Measurements from ENCODE around the gene STX17.
"Not testable (repeated sequence)": the region's sequence is repeated elsewhere in the genome, so short reads cannot be mapped to it uniquely, and the experiment has no call there.

Gene STX17

GRCh38 chr9:99906403-99907207 lies at the start of gene STX17:
TSS of gene STX17 (plus strand) at chr9:99906654. CDS start at chr9:99915240, 8,586 bp downstream.
- peak; percentile 82 for DNase-seq

GRCh38 chr9:99857576-99857975 lies 48.9 kb upstream of the STX17 start:
- DNase-seq: not testable (repeated sequence)

DNA sequence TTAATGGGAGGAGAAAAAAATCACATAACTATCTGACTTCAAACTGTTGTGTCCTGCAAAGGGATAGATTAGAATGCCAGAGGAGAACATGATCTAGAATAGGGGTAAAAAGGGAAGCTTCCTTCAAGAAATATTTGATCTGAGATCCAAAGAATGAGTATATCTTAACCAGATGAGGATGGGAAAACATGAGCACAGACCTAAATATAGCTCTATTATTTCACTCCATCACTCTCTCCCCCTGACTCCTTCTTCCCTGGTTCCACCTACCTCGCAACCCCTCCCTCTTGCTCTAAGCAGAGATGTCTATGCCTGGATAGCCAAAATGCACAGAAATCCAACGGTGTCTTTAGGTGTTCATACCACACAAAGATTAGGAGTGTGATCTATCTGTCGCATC lies 48.4 kb upstream of the STX17 start:
- DNase-seq: no peak

DNA sequence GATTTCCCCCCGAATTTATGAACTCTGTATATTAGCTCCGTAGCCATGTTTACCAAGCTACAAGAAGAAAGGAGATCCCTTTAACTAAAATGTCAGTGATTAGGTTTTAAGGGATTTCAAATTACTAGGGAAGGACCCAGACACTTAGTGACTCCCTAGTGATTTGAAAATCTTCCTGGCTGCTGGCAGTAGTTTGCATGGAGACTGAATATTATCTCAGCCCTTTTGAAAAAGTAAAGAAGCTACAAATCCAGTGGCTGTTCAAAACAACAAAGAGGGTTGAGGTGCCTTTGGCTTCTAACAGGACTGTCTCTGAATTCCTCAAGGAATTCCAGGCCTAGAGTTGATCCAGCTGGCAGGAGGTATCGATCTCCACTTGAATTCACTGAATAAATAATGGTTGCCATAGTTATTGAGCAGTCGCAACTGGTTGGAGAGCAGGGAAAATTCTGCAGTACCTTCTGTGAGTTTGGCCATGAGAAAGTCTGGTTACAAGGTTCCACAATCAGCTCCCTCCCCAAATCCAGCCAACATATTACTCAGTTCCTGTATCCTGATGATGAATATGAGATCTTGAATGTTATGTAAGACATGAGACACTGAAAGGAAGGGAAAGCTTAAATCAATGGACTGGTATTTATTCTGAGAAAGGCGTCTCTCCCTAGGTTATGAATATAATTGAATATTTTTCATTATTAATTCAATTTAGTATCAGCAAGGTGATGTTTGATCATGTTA lies 47.0 kb upstream of the STX17 start:
- no peak for DNase-seq

DNA sequence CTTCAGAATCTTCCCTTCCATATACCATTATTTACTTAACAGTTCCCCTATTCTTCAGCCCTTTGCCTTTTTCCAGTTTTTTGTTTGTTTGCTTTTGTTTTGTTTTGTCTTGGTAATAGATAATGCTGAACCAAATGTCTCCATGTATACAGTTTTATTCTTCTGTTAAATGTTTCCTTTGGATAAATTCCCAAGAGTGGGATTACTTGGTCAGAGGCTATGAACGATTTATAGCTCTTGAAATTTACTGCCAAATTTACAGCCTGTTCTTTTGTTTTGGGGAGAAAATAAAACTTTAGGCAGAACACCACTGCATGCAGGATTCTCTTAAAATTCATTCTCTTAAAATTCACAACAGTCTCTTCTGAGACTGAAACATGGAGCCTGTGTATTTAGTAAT lies 46.2 kb upstream of the STX17 start:
- no peak for DNase-seq

GRCh38 chr9:99863955-99864354 lies 42.5 kb upstream of the STX17 start:
- DNase-seq: no peak

GRCh38 chr9:99866398-99866797 lies 40.1 kb upstream of the STX17 start:
- no peak for DNase-seq

DNA sequence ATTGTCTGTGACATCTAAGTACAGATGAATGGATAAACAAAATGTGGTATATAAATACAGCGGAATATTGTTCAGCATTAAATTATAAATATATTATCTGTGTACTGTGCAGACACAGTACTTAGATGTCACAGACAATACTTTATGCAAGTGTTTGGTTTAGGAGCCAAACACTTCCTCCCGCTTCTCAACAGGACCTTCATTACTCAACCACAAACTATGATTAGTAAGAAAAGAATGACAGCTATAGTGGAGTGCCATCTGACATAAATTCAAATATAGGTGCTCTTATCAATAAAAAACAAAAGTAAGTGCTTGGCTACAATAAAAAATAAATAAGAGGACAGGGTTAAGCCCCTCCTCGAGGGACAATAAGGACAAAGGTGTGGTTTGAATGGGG lies 38.9 kb upstream of the STX17 start:
- no peak for DNase-seq

DNA sequence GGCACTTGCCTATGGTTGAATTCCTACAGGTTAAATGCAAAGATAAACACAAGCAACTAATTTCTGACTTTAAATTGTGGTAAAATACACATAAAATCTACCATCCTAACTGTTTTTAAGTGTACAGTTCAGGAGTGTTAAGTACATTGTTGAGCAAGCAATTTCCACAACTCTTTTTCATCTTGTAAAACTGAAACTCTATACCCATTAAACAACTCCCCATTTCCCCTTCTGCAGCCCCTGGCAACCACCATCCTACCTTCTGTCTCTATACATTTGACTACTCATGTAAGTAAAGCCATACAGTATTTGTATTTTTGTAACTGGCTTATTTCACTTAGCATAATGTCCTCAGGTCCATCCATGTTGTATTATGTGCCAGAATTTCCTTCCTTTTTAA lies 38.5 kb upstream of the STX17 start:
- DNase-seq: no peak

DNA sequence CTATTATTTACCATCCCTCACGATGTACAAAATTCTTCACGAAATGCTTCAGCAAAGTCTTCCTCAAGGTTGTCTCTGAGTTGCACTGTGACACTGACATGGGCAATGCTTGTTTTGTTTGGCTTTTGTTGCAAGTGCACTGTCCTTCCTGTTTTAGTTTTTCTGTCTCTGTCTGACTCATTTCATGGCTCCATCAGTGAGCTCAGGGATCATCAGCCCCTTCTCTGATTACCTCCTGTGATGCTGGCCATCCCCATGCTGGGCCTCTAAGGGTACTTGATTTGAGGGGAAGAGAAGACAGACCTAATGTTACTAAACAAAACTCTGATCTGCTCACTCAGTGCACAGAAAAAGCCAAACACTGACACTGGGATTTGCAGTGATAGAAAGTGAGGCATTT lies 37.6 kb upstream of the STX17 start:
- no peak for DNase-seq

DNA sequence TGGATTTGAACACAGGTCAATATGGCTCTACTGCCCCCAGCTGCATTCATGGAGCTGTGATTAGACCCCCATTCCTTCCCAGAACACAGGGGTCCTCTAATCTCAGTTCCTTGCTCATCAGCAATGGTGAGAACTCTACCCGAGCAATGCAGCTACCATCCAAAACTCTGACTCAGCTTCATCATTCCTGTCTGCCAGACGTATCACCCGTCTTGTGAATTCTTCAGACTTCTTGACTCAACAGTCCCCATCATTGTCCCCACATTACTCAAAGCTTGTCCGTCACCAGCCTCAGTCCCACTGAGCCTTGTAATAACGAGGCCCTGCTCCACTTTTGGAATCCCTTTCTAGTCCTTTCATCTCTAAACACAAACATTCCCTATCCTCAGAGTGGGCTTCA lies 36.3 kb upstream of the STX17 start:
- DNase-seq: no peak

DNA sequence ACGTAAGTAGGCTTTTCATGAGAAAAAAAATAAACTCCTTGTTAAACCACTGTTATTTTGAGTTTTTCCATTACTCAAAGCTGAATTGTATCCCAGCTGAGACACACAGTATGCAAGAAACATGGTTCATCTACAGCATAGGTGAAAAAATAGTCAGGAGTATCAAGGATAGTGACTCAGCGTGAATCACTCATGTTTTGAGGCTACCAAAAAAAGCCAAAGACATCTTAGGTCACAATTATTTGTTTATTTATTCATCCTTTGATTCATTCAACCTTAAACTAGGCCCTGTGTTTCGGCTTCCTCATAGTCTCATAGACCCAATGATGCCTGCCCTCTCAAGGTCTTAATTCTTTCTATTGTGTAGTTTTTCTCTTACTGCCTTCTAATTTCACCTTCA lies 32.9 kb upstream of the STX17 start:
- DNase-seq: no peak

- DNase-seq: no peak
Measured at GRCh38 chr9:99873943-99874584, 32.4 kb upstream of the STX17 start.

DNA sequence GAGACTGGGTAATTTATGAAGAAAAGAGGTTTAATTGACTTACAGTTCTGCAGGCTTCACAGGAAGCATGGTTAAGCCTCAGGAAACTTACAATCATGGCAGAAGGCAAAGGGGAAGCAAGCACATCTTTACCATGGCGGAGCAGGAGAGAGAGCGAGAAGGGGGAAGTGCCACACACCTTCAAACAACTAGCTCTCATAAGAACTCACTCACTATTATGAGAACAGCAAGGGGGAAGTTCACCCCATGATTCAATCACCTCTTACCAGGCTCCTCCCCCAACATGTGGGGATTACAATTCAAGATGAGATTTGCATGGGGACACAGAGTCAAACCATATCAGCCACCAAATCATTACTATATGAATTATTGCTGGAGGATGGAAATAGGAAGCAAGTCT lies 30.3 kb upstream of the STX17 start:
- no peak for DNase-seq

DNA sequence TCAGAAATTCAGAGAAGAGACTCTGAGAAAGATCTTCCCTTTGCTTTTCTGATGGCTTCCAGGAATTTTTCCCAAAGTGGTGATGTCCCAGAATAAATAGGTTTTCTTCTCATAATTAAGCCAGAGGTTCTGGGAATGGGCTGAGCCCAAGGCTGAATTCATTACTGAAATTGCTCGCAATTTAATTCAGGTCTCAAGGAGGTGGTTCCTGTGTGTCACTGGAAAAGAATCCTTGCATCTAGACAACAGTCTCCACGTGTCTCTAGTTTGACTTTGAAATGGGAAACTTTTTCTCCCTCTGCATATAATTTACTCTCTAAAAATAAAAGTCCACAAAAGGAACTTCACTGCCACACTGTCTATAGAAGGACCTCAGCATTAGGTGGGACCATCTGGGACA lies 27.8 kb upstream of the STX17 start:
- DNase-seq: no peak

- no peak for DNase-seq
Measured at GRCh38 chr9:99881769-99882168, 24.7 kb upstream of the STX17 start.

GRCh38 chr9:99885747-99886146 lies 20.7 kb upstream of the STX17 start:
- DNase-seq: no peak

DNA sequence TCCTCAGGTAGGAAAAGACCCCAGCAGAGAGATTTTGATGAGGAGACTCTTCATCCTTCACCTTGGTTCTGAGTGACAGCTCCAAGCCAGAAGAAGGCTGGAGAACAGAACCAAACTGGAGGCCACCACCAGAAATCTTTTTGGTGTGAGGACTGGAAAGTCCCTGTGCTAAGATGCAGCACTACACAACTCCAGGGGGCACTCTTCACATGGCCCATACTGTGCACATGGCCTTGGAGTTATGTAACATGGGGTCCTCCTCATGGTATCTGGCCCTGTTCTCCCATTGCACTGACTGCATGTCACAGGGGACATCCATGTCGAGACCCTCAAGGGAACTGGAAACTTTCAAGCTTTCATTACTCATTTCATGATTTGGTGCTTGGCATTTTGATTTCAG lies 17.3 kb upstream of the STX17 start:
- no peak for DNase-seq

- DNase-seq: no peak
Measured at GRCh38 chr9:99894826-99895225, 11.6 kb upstream of the STX17 start.

GRCh38 chr9:99895510-99895909 lies 10.9 kb upstream of the STX17 start:
- DNase-seq: no peak

DNA sequence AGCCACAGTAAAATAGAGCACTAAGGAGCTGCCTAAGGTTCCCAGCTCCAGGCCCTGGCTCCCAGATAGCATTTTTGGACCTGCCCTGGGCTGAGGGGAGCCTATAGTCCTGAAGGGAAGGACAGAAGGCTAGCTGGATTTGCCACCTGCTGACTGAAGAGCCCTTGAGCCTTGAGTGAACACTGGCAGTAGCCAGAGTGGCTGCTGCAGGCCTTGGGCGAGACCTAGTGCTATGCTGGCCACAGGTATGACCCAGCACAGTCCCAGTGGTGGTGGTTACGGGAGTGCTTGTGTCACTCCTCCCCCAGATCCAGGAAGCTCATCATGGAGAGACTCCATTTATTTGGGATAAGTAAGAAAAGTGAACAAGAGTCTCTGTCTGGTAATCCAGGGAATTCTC lies 10.3 kb upstream of the STX17 start:
- no peak for DNase-seq

DNA sequence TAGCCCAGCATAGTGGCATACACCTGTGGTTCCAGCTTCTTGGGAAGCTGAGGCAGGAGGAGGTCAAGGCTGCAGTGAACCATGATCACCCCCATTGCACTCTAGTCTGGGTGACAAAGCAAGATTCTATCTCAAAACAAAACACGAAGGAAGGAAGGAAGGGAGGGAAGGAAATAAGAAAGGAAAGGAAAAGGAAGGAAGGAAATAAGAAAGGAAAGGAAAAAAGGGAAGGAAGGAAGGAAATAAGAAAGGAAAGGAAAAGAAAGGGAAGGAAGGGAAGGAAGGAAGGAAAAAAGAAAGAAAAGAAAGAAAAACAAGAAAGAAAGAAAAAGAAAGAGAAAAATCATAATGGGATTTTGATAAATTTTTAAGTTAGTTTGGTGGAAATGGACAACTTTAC lies 3.1 kb upstream of the STX17 start:
- DNase-seq: no peak

DNA sequence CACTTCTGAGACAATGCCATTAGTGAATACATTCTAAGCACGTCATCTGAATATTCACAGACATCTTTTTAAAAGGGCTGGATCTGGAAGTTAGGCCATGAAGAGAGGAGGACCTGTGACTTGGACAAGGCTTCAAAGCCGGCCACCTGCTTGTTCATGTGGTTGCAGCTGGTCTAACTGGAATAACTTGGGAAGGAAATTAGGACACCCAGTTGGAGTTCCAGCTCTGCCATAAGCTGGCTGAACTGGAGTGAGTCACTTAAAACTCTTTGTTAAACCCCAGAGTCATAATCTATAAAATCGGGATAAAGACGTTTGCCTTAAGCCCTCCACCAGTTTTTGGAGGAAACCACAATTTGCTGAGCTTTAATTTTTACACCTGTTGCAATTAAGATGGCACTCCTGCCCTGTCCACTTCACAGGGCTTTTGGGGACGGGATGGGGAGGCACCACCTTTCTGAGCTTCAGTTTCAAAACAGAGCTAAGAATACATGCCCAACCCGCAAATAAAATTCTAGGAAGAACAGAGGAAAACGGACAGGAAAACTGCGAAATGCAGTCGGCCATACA lies 536 bp upstream of the STX17 start:
- no peak for DNase-seq

- no peak for DNase-seq
Measured at GRCh38 chr9:99907208-99907532, 716 bp downstream of the STX17 start.

Data from activated CD8-positive, alpha-beta memory T cell treated with anti-CD3 and anti-CD28 coated beads, Interleukin-2, amount 50 U/mL, for 4 hours (primary cell).